Activated naive CD4-positive, alpha-beta T cell treated with anti-CD3 and anti-CD28 coated beads, Interleukin-2, amount 10 ng/mL, durations not matched to agents 7 days and 5 days (primary cell): ENCODE data around the gene USP12.

ENCODE experiments used
- CTCF ChIA-PET: fragments of 350-600 bp; sonication (Branson Sonifier 250); formaldehyde crosslinking; loops from one replicate; lab custom pipeline; 2021; ENCODE audit warnings: antibody characterized with exemption; lab: Charles Lee
- DNase-seq: peaks from one replicate; pipeline ENCODE4 v3.0.0-alpha.2; 2020
- H3K27ac Mint-ChIP-seq: one replicate; pipeline ENCODE4 v1.8.0; 2021; ENCODE audit warnings: mild to moderate bottlenecking, moderate library complexity, mixed read lengths
- H3K27me3 Mint-ChIP-seq: one replicate; pipeline ENCODE4 v1.8.0; 2021; ENCODE audit warnings: mild to moderate bottlenecking, mixed read lengths
- H3K36me3 Mint-ChIP-seq: one replicate; pipeline ENCODE4 v1.8.0; 2021; ENCODE audit warnings: mixed read lengths
- H3K4me1 Mint-ChIP-seq: one replicate; pipeline ENCODE4 v1.8.0; 2021; ENCODE audit warnings: mixed read lengths
- H3K4me3 Mint-ChIP-seq: one replicate; pipeline ENCODE4 v1.8.0; 2021; ENCODE audit warnings: mild to moderate bottlenecking, moderate library complexity, mixed read lengths
- H3K9me3 Mint-ChIP-seq: one replicate; pipeline ENCODE4 v1.8.0; 2021; ENCODE audit warnings: mixed read lengths

The USP12 gene

GRCh38 chr13:27113436-27113835 is 58.2 kb downstream of the USP12 start:
- peaks cover 20% of the 10 kb centered on the region for H3K36me3 Mint-ChIP-seq
- no peaks in the 10 kb centered on the region for H3K27me3 Mint-ChIP-seq
- H3K27ac Mint-ChIP-seq, result no peak overlapping the region
- DNase-seq, result no peak
- H3K4me3 Mint-ChIP-seq, result no peak overlapping the region
- H3K9me3 Mint-ChIP-seq, result peaks cover 3% of the 10 kb centered on the region
- CTCF ChIA-PET, result interaction anchor here (1.8 kb wide), 1 partner anchor 9 kb away, joined by 4 read pairs; no protein-coding TSS in a partner anchor
- no peaks in the 10 kb centered on the region for H3K4me1 Mint-ChIP-seq

GRCh38 chr13:27112006-27112405 is 59.6 kb downstream of the USP12 start:
- no peaks in the 10 kb centered on the region for H3K9me3 Mint-ChIP-seq
- no peak overlapping the region for H3K4me3 Mint-ChIP-seq
- H3K36me3 Mint-ChIP-seq, result peaks cover 20% of the 10 kb centered on the region
- DNase-seq, result no peak
- CTCF ChIA-PET, result interaction anchor here (0.6 kb wide), 1 partner anchor 58 kb away, joined by 3 read pairs; no protein-coding TSS in a partner anchor
- H3K27me3 Mint-ChIP-seq, result no peaks in the 10 kb centered on the region
- no peaks in the 10 kb centered on the region for H3K4me1 Mint-ChIP-seq
- no peak overlapping the region for H3K27ac Mint-ChIP-seq

- no peak overlapping the region for H3K27ac Mint-ChIP-seq
- H3K4me1 Mint-ChIP-seq, result no peaks in the 10 kb centered on the region
- CTCF ChIA-PET, result no interaction called here
- H3K36me3 Mint-ChIP-seq, result peaks cover 18% of the 10 kb centered on the region
- H3K4me3 Mint-ChIP-seq, result no peak overlapping the region
- H3K27me3 Mint-ChIP-seq, result no peaks in the 10 kb centered on the region
- H3K9me3 Mint-ChIP-seq, result no peaks in the 10 kb centered on the region
- DNase-seq, result no peak
Observed at GRCh38 chr13:27110056-27110746, 61.4 kb downstream of the USP12 start.

- DNase-seq, result no peak
- no peak overlapping the region for H3K27ac Mint-ChIP-seq
- CTCF ChIA-PET, result no interaction called here
- H3K4me1 Mint-ChIP-seq, result no peaks in the 10 kb centered on the region
- H3K9me3 Mint-ChIP-seq, result no peaks in the 10 kb centered on the region
- peaks cover 22% of the 10 kb centered on the region for H3K36me3 Mint-ChIP-seq
- no peak overlapping the region for H3K4me3 Mint-ChIP-seq
- no peaks in the 10 kb centered on the region for H3K27me3 Mint-ChIP-seq
Observed at GRCh38 chr13:27106144-27106543, 65.5 kb downstream of the USP12 start.

- no peaks in the 10 kb centered on the region for H3K27me3 Mint-ChIP-seq
- H3K36me3 Mint-ChIP-seq, result peaks cover 29% of the 10 kb centered on the region
- H3K9me3 Mint-ChIP-seq, result no peaks in the 10 kb centered on the region
- no peak overlapping the region for H3K4me3 Mint-ChIP-seq
- H3K27ac Mint-ChIP-seq, result no peak overlapping the region
- no peak for DNase-seq
- H3K4me1 Mint-ChIP-seq, result peaks cover 4% of the 10 kb centered on the region
- CTCF ChIA-PET, result interaction anchor here (1.3 kb wide), 1 partner anchor 9 kb away, joined by 4 read pairs; no protein-coding TSS in a partner anchor
Observed at GRCh38 chr13:27104606-27105005, 67.0 kb downstream of the USP12 start.

GRCh38 chr13:27101847-27102246 is 69.8 kb downstream of the USP12 start:
- Mint-ChIP-seq H3K36me3 (peaks cover 32% of the 10 kb centered on the region), H3K4me3 (no peak overlapping the region), H3K9me3 (no peaks in the 10 kb centered on the region), H3K27ac (no peak overlapping the region), H3K27me3 (no peaks in the 10 kb centered on the region), H3K4me1 (peaks cover 12% of the 10 kb centered on the region)
- CTCF ChIA-PET, result no interaction called here
- no peak for DNase-seq

- peaks cover 32% of the 10 kb centered on the region for H3K36me3 Mint-ChIP-seq
- no peak overlapping the region for H3K27ac Mint-ChIP-seq
- peaks cover 12% of the 10 kb centered on the region for H3K4me1 Mint-ChIP-seq
- no peak for DNase-seq
- H3K9me3 Mint-ChIP-seq, result no peaks in the 10 kb centered on the region
- CTCF ChIA-PET, result no interaction called here
- no peaks in the 10 kb centered on the region for H3K27me3 Mint-ChIP-seq
- no peak overlapping the region for H3K4me3 Mint-ChIP-seq
Observed at GRCh38 chr13:27101289-27101688, 70.3 kb downstream of the USP12 start.

- no peaks in the 10 kb centered on the region for H3K9me3 Mint-ChIP-seq
- H3K27me3 Mint-ChIP-seq, result no peaks in the 10 kb centered on the region
- H3K4me3 Mint-ChIP-seq, result no peak overlapping the region
- DNase-seq, result no peak
- H3K27ac Mint-ChIP-seq, result no peak overlapping the region
- H3K36me3 Mint-ChIP-seq, result peaks cover 38% of the 10 kb centered on the region
- CTCF ChIA-PET, result no interaction called here
- peaks cover 12% of the 10 kb centered on the region for H3K4me1 Mint-ChIP-seq
Observed at GRCh38 chr13:27097691-27098090, 73.9 kb downstream of the USP12 start.

GRCh38 chr13:27091451-27091850 is 80.2 kb downstream of the USP12 start:
- no peak overlapping the region for H3K4me3 Mint-ChIP-seq
- CTCF ChIA-PET, result no interaction called here
- peaks cover 51% of the 10 kb centered on the region for H3K36me3 Mint-ChIP-seq
- no peaks in the 10 kb centered on the region for H3K27me3 Mint-ChIP-seq
- no peak for DNase-seq
- no peaks in the 10 kb centered on the region for H3K4me1 Mint-ChIP-seq
- H3K9me3 Mint-ChIP-seq, result no peaks in the 10 kb centered on the region
- no peak overlapping the region for H3K27ac Mint-ChIP-seq

- no peak overlapping the region for H3K4me3 Mint-ChIP-seq
- no peaks in the 10 kb centered on the region for H3K27me3 Mint-ChIP-seq
- H3K27ac Mint-ChIP-seq, result no peak overlapping the region
- peaks cover 46% of the 10 kb centered on the region for H3K36me3 Mint-ChIP-seq
- CTCF ChIA-PET, result no interaction called here
- no peaks in the 10 kb centered on the region for H3K9me3 Mint-ChIP-seq
- no peaks in the 10 kb centered on the region for H3K4me1 Mint-ChIP-seq
- no peak for DNase-seq
Observed at GRCh38 chr13:27088619-27089018, 83.0 kb downstream of the USP12 start.

- CTCF ChIA-PET, result no interaction called here
- Mint-ChIP-seq H3K9me3 (no peaks in the 10 kb centered on the region), H3K4me3 (no peak overlapping the region), H3K27me3 (no peaks in the 10 kb centered on the region), H3K4me1 (no peaks in the 10 kb centered on the region), H3K27ac (peak overlapping the region; percentile 6), H3K36me3 (peaks cover 42% of the 10 kb centered on the region)
- no peak for DNase-seq
Observed at GRCh38 chr13:27086599-27087265, 84.9 kb downstream of the USP12 start.

- Mint-ChIP-seq H3K27ac (no peak overlapping the region), H3K4me1 (no peaks in the 10 kb centered on the region), H3K4me3 (no peak overlapping the region), H3K27me3 (no peaks in the 10 kb centered on the region), H3K9me3 (no peaks in the 10 kb centered on the region), H3K36me3 (peaks cover 37% of the 10 kb centered on the region)
- CTCF ChIA-PET, result no interaction called here
- no peak for DNase-seq
Observed at GRCh38 chr13:27083183-27083582, 88.4 kb downstream of the USP12 start.

- DNase-seq, result no peak
- CTCF ChIA-PET, result interaction anchor here (1.0 kb wide), 1 partner anchor 280 kb away, joined by 3 read pairs; no protein-coding TSS in a partner anchor
- Mint-ChIP-seq H3K9me3 (no peaks in the 10 kb centered on the region), H3K27ac (no peak overlapping the region), H3K36me3 (peaks cover 35% of the 10 kb centered on the region), H3K27me3 (no peaks in the 10 kb centered on the region), H3K4me1 (no peaks in the 10 kb centered on the region), H3K4me3 (no peak overlapping the region)
Observed at GRCh38 chr13:27081893-27082679, 89.5 kb downstream of the USP12 start.
